SW 1271 (cell line): Measurements from ENCODE around the gene ZC3H12C.
A peak's percentile ranks its signal among the peaks of the same experiment; 100 is the strongest.
"Not testable (repeated sequence)": the region's sequence is repeated elsewhere in the genome, so short reads cannot be mapped to it uniquely, and the experiment has no call there.

Source experiments
- DNase-seq, 2 experiments: peaks; one replicate each; lab custom pipeline; 2025; lab: John Stamatoyannopoulos, UW

Gene ZC3H12C

DNA sequence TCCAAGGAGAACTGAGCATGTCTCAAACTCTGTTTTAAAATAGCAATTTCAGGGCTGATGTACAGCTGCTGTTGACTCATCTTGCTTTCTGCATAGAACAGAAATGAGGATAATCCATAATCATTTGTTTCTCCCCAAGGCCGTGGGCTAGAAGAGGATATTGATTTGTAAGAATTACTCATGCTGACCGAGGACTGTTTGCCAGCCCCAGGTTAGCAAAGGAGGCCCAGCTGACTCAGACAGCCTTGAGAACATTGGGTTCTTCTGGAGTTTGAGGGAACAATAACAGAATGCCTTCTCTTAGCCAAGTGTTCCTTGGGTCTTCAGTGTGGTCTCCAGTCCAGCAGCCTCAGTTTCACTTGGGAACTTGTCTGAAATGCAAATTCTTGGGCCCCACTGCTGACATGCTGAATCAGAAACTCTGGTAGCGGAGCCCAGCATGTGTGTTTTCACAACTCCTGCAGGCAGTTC lies 92.0 kb downstream of the ZC3H12C start:
- DNase-seq, result no peak

DNA sequence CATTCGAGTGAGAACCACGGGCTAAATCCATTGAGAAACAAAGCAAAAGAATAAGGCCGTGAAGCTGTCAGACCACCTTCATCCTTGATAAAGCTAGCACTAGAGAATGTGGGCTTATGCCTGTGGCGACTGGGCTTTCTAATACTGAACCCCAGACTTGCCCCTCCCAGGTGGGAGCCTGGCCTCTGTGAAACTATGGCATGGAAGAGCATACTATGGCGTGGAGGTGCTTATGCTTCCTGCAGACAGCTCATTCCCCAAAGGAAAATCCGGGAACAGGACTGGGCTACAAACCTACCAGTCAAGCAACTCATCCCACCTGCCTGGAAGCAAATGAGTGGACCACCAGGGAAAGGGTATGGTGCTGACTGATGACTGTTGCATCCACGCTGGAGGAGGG lies 92.4 kb downstream of the ZC3H12C start:
- no peak for DNase-seq

DNA sequence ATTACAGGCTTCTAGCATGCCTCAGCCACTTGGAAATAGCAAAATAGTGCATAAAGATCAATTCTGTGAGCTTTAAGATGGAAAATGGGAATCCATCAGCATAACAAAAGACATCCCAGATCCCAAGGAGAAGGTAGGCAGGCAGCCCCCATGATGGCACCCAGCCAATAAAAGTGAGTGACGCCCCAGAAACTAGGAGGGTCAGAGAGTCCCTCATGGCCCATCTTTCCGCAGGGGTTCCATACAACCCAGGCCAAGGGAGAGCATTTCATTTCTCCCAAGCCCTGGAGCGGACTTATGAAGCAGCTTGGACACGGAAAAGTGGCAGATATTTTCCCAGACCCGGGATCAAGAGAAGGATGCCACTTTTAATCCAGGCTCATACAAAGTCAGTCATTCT lies 93.3 kb downstream of the ZC3H12C start:
- DNase-seq, result no peak

DNA sequence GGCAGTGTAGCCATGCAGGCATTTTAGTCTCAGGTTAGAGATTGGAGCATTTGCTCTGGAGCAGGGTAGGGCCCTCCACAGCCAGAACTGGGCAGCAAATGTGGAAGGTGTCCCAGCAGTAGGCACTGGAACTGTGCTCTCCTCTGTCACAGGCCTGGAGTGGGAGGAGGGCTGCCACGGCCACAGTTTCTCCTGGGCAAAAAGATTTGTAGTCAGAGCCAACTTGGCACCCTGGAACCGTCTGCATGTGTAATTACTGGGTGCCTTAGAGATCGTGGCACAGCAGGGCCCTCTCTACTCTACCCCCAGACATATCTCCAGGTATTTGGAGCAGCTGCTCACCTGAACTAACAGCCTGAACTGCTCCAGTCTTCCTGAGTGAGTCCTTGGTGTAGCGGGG lies 93.7 kb downstream of the ZC3H12C start:
- DNase-seq, result no peak

DNA sequence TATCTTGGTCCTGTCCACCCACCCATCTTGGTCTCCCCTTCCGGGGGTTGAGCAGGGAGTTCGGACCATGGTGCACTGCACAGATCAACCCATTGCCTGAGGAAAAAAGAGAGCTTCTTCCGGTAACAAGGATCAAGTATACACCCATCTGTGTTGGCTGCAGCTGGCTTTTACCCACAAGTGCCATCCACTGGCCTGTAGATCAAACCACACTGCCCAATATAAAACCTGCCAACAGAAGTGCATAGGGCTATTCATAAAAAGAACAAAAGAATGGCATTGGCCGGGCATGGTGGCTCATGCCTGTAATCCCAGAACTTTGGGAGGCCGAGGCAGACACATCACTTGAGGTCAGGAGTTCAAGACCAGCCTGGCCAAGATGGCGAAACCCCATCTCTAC lies 94.5 kb downstream of the ZC3H12C start:
- no peak for DNase-seq

DNA sequence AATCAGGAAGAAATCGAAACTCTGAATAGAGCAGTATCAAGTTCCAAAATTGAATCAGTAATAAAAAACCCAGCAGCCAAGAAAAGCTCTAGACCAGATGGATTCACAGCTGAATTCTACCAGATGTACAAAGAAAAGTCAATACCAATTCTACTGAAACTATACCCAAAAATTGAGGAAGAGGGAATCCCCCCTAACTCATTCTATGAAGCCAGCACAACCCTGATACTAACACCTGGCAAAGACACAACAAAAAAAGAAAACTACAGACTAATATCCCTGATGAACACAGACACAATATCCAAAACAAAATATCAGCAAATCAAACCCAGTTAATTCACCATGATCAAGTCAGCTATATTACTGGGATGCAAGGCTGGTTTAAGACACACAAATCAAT lies 97.7 kb downstream of the ZC3H12C start:
- DNase-seq, result no peak

DNA sequence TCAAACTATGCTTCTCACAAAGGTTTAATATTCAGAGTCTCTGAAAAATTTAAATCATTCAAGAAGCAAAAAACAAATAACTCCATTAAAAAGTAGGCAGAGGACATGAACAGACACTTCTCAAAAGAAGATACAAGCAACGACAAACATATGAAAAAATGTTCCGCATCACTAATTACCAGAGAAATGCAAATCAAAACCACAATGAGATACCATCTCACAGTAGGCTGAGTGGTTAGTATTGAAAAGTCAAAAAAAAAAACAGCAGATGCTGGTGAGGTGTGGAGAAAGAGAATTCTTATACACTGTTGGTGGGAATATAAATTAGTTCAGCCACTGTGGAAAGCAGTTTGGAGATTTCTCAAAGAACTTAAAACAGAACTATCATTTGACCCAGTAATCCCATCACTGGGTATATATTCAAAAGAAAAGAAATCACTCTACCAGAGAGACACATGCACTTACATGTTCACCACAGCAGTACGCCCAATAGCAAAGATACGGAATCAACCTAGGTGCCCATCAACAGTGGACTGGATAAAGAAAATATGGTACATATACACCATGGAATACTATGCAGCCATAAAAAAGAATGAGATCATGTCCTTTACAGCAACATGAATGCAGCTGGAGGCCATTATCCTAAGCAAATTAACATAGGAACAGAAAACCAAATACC lies 99.6 kb downstream of the ZC3H12C start:
- DNase-seq, result not testable (repeated sequence)

DNA sequence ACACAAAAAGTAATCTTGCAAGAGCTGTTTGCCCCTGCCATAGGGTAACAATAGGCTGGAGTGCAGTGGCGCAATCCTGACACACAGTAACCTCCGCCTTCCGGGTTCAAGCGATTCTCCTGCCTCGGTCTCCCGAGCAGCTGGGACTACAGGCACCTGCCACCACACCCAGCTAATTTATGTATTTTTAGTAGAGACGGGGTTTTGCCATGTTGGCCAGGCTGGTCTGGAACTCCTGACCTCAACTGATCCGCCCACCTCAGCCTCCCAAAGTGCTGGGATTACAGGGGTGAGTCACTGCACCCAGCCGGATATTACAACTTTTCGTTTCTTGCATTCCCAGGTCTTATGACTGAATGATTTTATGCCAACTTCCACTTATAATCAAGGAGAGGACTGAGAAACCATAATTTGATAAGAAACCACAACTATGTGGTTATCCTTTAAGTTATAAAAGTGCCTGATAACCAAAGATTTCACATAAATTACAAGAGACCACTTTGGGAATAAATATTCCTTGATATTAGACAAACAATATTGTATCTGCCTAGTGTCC lies 101.1 kb downstream of the ZC3H12C start:
- peak in 1 of 2 experiments; percentile 94 for DNase-seq

DNA sequence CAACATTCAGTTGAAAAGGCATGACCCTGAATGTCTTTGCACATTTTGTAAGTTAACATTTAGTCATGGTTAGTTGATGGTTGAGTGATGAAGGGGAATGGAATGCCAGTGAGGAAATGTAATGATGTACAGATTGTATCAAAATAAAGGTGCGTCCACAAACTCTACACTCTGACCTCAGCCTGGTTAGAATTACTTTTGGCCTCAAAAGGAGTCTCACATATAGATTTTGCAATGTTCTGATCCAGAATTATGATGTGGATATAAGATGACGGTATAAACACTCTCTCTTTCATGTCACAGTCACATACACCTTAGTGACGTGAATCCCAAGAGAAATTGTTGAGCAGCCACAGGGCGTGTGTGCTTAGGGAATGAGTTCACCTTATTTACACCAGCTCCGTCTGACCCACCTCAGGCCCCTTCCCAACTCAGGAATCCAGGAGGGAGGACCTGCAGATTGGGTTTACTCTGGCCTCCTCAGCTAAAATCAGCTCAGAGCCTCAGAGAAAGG lies 103.1 kb downstream of the ZC3H12C start:
- peak; percentile 56 to 87 for DNase-seq

DNA sequence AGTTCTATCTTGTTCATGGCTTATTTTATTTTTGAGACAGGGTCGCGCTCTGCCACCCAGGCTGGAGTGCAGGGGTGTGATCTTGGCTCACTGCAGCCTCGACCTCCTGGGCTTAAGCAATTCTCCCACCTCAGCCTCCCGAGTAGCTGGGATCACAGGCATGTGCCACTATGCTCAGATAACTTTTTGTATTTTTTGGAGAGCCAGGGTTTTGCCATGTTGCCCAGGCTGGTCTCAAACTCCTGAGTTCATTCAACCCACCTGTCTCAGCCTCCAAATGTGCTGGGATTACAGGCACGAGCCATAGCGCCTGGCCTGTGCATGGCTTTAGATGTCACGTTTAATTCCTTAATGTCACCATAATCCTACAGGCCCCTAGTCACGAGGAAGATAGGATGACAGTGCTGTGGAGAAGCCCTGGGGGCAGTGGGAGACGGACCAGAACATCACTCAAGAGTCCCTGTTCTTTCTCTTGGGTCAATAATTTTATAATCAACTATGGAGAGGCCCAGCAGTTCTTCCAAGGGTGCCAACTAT lies 103.8 kb downstream of the ZC3H12C start:
- DNase-seq, result no peak

DNA sequence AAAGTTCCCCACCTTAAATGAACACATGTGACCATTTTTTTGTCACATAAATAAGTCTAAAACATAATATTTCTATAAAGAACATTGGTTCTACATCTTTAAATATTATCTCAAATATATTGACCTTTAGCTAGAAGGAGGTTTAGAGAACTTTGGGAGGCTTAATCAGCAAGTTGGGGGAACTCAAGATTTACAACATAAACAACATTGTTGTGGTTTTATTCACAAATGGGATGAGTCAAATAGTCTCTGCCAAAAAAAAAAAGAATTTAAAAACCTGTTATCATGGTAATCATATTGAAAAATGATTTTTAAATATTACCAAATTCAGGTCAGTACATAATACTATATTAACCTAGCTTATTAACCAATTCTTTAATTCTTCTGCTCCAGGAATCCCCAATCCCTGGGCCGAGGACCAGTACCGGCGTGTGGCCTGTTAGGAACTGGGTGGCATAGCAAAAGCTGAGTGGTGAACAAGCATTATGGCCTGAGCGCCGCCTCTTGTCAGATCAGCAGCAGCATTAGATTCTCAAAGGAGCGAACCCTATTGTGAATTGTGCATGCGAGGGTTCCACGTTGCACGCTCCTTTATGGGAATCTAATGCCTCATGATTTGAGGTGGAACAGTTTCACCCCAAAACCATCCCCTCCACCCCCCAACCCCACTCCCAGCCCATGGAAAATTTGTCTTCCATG lies 105.0 kb downstream of the ZC3H12C start:
- DNase-seq, result no peak

DNA sequence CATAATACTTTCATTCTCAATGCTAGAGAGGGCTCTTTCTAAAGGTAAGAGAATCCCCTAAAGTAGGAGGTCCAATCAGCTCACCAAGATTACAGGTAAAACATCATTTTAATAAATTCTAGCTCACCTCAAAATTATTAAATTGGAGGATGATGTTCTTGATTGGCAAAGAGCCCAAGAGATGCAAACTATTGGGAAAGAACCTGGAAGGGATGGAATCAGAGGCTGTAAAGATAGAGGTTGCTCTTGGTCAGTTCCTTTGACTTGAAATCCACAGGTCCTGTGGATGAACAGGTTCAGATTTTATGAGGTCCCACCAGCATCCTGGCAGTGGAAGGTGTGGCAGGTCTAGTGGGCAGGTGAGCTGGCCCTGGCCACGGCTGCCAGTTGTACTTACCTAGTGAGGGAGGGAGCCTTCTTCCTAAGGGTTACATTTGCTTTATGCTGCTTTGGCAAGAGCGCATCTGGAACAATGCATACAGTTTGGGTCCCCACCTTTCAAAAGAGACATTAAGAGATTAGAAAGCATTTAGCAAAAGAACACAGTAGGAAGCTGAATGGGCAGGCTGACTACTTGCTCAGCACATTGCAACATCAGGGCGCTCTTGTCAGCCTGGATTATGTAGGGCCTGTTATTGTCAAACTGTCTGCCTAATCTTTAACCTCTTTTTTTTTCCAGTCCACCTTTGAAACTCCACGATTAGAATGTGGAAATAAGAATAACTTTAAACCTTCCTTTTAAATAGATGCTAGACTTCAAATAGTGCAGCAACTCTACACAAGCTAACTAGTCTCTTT lies 106.2 kb downstream of the ZC3H12C start:
- no peak for DNase-seq

DNA sequence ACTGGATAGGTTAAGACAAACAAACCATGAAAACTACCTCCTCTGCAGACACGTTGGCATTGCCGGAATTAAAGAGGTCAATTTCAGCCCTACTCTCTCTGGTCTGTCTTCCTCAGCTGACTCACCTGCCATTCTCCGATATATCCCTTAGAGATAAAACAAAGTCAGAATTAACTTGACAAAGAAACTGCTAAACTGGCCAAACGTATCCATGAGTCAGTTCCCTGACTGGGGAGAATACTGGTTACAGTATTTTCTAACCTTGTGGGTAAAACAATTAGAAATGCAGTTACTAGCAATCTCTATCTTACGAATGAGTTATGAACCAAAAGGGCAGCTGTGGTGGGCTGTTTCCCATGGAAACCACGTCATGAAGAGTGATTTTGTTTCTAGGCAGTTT lies 107.0 kb downstream of the ZC3H12C start:
- no peak for DNase-seq

DNA sequence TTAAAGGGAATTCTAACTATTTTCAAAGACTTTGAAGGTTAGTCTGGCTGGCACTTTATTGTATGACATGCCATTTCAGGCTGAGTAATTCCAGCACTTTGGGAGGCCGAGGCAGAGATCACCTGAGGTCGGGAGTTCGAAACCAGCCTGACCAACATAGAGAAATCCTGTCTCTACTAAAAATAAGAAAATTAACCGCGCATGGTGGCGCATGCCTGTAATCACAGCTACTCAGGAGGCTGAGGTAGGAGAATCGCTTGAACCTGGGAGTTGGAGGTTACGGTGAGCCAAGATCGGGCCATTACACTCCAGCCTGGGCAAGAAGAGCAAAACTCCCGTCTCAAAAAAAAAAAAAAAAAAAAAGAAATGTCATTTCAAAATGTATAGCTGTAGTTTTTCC lies 107.6 kb downstream of the ZC3H12C start:
- DNase-seq, result no peak

DNA sequence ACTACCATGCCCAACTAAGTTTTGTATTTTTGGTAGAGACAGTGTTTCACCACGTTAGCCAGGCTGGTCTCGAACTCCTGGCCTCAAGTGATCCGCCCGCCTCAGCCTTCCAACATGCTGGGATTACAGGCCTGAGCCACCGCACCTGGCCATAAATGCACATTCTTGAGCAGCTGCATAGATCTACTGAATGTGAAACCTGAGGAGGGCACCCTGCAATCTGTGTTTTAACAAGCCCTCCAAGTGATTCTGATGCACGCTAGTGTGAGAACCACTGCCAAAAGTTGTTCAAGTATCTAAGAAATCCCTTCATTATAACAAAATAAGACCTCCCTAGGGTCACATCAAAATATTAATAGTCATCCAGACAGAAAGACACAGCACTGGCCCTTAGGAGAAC lies 113.9 kb downstream of the ZC3H12C start:
- DNase-seq, result no peak

DNA sequence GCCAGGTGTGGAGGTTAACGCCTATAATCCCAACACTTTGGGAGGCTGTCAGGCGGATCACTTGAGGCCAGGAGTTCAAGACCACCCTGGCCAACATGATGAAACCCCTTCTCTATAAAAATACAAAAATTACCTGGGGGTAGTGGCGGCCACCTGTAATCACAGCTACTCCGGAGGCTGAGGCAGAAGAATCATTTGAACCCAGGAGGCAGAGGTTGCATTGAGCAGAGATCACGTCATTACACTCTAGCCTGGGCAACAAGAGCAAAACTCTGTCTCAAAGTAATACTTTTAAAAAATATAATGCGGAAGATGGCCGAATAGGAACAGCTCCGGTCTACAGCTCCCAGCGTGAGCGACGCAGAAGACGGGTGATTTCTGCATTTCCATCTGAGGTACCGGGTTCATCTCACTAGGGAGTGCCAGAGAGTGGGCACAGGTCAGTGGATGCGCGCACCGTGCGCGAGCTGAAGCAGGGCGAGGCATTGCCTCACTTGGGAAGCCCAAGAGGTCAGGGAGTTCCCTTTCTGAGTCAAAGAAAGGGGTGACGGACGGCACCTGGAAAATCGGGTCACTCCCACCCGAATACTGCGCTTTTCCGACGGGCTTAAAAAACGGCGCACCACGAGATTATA lies 115.6 kb downstream of the ZC3H12C start:
- not testable (repeated sequence) for DNase-seq

DNA sequence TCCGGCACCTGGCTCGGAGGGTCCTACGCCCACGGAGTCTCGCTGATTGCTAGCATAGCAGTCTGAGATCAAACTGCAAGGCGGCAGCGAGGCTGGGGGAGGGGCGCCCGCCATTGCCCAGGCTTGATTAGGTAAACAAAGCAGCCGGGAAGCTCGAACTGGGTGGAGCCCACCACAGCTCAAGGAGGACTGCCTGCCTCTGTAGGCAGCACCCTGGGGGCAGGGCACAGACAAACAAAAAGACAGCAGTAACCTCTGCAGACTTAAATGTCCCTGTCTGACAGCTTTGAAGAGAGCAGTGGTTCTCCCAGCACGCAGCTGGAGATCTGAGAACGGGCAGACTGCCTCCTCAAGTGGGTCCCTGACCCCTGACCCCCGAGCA lies 116.1 kb downstream of the ZC3H12C start:
- not testable (repeated sequence) for DNase-seq

DNA sequence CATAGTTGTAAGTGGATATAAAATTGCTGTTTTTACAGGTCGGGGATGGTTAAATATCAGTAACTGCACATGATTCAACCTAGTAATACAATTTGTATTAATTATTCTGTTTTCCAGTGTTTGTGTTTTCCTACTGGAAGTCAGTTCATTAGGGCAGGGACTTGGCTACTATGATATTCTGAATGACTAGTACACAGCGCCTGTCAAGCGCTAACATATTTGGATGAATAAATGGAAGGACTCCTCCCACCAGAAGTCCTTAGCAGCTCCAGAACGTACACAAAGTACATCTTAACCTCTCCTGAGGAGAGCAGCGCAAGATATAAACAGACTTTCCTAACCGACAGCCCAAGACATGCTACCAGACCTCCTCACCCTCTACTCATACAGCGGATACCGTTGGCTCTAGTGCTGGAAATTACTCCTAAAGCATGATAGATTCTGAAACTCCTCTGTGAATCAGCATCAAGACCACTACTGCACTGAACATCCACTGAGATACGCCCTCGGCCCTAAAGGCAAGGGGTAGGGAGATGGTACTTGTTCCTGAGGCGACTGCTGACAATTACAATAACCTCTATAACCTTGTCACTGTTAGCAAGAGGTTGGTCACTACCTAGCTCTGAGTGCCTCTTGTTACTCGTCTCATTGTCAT lies 124.2 kb downstream of the ZC3H12C start:
- no peak for DNase-seq

DNA sequence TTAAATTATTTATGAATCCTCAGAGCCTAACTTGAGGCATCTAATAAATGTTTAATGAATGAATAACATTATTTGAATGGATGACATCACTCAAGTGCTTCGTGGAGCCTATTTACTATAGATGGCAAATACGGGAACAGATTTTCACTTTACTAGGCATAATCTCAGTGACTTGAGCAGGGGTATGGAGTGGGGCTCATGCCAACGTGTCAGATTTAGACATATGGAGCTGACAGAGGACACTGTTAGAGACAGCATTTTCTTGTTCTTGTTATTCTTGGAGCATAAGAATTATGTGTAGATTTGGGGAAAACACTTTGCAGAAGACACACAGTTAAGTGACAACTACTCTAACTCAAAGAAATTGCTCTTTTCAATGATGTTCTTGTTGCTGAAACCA lies 124.7 kb downstream of the ZC3H12C start:
- DNase-seq, result no peak

DNA sequence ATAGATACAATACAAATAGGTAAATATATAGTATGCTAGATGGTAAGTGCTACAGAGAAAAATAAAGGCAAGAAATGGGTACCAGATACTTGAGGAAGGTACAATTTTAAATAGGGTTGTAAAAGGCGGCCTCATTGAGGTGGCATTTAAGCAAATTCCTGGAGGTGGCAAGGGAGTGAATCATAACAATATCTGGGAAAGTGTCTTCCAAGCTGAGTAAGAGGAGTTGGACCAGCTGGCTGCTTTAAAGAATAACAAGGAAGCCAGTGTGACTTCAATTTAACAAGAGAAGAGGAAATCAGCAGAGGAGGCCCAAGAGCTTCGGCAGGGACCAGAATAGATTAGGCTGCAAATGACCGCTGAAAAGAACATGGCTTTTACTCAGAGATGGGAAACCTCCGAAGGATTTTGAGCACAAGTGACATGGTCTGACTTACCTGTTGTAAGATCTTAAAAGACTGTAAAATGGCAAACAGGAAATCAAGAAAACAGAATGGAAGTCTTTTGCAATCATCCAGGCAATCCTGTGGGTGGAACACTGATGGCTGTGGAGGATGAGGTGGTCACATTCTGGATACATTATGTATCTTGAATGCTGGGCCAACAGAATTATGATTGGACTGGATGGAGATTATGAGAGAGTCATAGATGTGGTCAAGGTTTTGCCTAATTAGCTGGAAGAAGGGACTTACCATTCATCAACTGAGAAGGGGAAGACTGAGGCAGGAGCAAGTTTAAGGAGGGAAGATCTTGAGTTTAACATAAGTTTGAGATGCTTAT lies 126.0 kb downstream of the ZC3H12C start:
- DNase-seq, result no peak
